HG03575 (cell line): ENCODE measurements around the gene LRRC45.
"Not testable (repeated sequence)": the region's sequence is repeated elsewhere in the genome, so short reads cannot be mapped to it uniquely, and the experiment has no call there.

Experiments used
- ATAC-seq: cut with Tn5 transposase; IDR thresholded peaks from one replicate; pipeline ENCODE4 v1.9.1; 2021; ENCODE audit not compliant: unreplicated experiment, insufficient number of reproducible peaks, low FRiP score; ENCODE audit errors: extremely low read depth

The LRRC45 gene

GRCh38 chr17:82029391-82029790, 6.3 kb downstream of the LRRC45 start:
- no peak for ATAC-seq

DNA sequence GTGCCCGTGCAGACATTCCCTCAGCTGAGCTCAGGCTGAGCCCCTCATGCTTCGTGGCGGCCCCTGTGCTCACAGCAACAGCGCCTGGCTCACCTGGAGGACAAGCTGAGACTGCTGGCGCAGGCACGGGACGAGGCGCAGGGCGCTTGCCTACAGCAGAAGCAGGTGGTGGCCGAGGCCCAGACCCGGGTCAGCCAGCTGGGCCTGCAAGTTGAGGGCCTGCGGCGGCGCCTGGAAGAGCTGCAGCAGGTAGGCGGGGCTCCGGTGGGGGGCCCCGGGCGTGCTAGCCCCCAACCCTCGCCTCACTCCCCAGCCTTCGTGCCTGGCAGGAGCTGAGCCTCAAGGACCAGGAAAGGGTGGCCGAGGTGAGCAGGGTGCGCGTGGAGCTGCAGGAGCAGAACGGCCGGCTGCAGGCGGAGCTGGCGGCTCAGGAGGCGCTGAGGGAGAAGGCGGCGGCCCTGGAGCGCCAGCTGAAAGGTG, 6.9 kb downstream of the LRRC45 start:
- no peak for ATAC-seq

- ATAC-seq = no peak
Measured at GRCh38 chr17:82030470-82031302, 7.6 kb downstream of the LRRC45 start.

- ATAC-seq = no peak
Measured at GRCh38 chr17:82031303-82031884, 8.3 kb downstream of the LRRC45 start, which contains the start of gene RAC3. Gene RAC3, plus strand, starts transcription at chr17:82031678. Its CDS starts 84 bp downstream, at chr17:82031762.

DNA sequence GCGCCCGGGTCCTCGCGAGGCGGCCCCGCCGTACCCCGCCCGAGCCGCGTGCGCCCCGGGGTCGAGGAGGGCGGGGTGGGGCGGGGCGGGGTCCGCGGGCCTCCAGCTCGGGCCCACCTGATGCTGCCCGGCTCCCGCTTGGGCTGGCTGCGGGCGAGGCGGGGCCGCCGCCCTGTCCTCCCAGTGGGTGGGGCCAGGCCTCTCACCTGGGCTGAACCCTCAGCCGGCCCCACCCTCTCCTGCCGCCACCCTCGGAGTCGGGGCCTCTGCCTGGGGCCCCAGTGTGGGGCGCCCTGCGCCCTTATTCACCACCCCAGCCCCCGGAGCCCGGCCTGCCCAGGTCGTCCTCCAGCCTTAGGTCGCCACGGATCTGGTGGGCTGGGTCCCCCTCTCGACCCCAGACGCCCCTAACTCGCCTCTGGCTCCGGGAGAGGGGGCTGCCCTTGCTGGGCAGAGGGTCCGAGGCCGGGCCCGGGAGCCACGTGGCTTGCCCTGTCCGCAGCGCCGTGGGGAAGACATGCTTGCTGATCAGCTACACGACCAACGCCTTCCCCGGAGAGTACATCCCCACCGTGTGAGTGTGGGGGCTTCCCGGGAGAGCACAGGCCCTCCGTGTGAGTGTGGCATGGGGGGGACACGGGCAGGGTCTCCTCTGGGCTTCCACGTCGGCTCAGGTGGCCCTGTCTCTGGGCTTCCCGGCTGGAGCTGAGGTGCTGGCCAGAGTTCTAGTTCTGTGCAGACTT, 9.0 kb downstream of the LRRC45 start:
- ATAC-seq = no peak

GRCh38 chr17:82033359-82034085, 10.4 kb downstream of the LRRC45 start:
- no peak for ATAC-seq

GRCh38 chr17:82034371-82035011, 11.4 kb downstream of the LRRC45 start:
- no peak for ATAC-seq

- ATAC-seq = no peak
Measured at GRCh38 chr17:82035488-82035887, 12.4 kb downstream of the LRRC45 start.

- ATAC-seq = no peak
Measured at GRCh38 chr17:82035956-82036633, 13.0 kb downstream of the LRRC45 start.

DNA sequence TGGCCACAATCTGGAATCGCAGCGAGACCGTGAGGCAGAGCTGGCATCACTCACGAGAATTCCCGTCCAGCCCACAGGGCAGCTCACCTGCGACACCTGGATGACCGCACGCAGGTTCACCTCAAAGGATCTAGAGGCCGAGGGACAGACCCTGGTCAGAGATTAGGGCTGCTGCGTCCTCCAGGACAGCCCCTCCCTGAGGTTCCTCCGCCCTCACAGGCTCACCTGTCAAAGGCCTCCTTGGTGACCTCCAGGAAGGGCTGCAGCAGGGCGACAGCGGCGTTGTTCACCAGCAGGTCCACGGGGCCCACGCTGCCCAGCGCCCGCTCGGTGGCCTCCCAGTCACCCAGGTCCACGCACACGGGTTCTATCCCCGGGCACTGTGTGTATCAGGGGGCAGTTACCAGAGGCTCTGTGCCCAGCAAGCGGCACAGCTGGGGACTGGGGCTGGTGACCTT, 13.6 kb downstream of the LRRC45 start:
- ATAC-seq = no peak

DNA sequence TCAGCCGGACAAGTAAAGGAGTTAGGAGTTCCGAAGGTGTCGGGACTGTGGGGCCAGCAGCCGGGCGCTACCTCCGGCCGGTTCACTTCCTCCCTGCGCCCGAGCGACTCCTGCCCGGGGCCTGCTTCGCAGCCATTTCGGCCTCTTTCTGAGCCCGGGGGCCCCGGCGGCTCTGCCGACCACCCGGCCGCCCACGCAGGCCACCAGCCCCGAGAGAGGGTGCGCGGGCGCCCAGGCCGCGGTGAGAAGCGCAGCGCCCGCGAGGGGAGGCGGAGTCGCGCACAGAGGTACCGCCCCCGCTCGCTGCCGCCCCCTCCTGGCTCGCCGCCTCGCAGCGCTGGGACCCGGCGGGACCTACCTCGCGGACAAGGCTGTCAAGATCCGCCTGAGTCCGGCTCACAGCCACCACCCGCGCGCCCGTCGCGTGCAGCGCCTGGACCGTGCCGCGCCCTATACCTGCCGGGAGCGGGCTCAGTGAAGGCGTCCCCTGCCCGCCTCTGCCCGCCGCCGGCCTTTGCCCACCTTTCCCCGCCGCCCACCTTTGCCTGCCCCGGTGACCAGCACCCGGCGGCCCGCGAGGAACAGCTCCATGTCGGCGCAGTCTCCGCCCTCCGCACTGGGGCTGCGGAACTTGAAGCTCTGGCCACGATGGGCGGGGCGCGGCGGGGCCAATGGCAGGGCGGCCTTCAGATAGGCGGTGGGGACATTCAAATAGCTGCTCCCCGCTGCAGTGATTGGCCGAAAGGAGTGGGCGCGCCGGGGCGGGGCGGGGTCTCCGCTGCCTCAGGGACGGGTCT, 14.2 kb downstream of the LRRC45 start, which contains the start of gene DCXR:
Gene DCXR (minus strand): TSS at position 606 of the 797 bp plus-strand sequence. CDS start 15 bp downstream, at position 591.
- peak; percentile 60 for ATAC-seq

DNA sequence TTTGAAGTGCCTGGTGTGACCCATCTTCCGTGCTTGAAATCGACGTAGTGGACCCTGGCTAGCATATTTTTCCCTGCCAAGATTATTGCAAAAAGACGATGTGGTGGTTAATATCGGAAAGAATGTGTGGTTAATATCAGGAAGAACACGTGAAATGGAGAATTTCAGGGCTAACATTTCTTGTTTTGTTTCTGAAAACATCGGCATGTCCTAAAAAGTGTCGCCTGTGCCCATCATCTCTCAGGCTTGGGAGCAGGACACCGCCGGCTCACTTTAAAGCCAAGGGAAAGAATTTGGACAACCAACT, 14.7 kb downstream of the LRRC45 start:
- no peak for ATAC-seq

DNA sequence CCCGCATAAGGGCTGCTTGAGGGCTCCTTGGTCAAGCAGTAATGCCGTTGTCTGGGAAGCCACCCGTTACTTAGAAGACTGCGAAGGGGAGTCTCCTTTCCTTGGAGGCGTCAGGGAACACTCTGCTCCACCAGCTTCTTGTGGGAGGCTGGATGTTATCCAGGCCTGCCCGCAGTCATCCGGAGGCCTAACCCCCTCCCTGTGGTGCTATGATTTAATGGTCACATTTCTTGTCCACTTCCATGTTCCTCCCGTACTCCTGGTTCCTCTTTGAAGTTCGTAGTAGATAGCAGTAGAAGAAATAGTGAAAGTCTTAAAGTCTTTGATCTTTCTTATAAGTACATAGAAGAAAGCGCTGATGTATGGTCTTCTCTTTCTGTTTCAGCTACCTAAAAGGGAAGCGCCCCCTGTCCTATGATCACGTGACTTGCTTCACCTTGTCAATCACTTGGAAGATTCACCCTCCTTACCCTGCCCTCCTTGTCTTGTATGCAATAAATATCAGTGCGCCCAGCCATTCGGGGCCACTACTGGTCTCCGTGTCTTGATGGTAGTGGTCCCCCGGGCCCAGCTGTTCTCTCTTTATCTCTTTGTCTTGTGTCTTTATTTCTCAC, 15.8 kb downstream of the LRRC45 start:
- not testable (repeated sequence) for ATAC-seq

- no peak for ATAC-seq
Measured at GRCh38 chr17:82039695-82040299, 16.7 kb downstream of the LRRC45 start.

DNA sequence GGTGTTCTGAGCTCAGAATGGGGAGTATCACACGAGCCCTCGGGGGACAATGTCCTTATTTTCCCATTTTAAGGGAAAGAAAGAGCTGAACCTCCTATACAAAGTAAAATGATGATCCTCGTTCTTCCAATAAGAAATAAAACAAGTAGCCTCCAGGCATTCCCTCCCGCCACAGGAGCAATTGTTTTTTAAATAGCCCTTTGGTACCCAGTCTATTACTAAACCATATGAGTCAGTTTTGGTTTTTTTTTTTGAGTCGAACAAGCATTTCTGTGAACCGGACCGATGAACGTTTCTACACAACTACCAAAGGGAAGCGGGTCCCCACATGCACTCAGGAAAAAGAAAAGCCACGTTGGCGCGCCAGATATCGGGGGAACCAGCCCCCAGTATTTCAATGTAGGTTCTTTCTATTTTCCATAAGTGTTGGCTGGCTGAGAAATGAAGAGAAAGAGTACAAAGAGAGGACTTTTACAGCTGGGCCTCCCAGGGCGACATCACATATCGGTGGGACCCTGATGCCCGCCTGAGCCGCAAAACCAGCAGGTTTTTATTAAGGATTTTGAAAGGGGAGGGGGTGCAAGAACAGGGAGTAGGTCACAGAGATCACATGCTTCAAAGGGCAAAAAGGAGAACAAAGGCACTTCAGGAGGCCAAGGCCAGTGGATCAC, 18.2 kb downstream of the LRRC45 start:
- no peak for ATAC-seq

DNA sequence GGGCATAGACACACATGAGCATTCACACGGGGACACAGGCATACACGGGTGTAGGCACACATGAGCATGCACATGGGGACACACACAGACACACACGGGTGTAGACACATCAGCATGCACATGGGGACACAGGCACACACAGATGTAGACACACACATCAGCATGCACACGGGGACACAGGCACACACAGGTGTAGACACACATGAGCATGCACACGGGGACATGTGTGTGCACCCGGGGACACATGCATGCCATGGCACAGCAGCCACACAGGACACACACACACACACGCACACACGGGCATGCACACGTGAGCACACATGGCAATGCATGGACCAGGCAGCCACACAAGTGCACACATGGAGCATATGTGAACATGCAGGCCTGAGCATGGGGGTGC, 19.5 kb downstream of the LRRC45 start:
- no peak for ATAC-seq
